IPS-NIHi11 (cell line): ENCODE results near the gene BOLA3.
"Not testable (repeated sequence)": the region's sequence is repeated elsewhere in the genome, so short reads cannot be mapped to it uniquely, and the experiment has no call there.

Experiments used
- DNase-seq: peaks from one replicate; pipeline ENCODE4 v3.0.0; 2012; ENCODE audit warnings: mixed read lengths, low spot score

Gene BOLA3

GRCh38 chr2:74148457-74149246, 940 bp upstream of the BOLA3 start:
- DNase-seq = no peak

DNA sequence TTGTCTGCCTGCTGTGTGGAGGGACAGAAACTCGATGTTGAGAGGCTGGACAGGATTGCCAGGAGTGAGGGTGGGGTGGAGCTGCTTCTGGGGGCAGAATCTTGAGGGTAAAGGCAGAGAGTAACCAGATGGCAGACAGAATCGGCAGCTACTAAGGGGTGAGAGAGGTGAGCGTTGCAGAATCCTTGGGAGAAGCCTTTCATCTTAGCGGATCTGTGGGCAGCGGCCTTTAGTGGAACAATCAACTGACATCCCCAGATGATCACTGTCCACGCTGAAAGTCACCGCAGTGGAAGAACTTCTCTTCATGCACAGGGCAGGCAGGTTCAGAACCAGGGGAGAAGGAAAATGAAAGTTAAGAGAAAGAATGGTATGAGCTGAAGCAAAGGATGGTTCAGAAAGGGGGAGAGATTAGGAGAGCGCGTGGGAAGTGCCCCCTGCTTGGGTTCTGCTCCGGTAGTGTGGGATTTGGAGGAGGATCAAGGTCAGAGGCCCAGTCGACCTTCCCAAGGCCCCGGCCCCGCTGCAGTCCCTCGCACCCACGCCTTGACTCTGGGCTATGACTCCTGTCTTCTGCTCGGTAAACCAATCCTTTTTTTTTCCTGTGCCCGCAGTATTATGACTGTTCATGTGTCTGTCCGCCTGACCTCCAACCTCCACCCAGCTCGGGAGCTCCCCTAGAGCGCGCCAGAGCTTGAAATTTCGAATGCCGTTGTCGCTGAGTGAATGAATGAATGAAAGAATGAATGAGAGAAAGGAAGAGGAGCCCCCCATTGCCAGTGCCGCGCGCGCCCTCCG, 584 bp downstream of the BOLA3 start:
- DNase-seq = no peak

DNA sequence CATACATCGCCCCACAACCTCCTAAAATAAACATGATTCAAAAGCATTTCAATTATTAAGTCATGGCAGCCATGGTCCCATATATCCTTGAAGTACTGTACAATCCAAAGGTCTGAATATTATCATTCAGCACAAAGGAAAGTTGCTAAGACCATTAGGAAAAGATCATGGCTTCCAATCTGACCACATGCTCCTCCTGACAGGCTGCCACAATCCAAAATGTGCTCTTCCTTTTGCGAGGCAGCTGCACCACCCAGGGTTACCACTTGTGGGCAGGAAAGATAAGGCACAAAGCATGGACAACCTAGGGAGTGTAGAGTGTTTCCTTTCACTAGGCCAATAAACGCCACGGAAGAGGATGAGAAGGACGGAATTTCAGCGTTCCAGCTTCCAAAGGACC, 5.4 kb downstream of the BOLA3 start:
- DNase-seq = no peak

- peak; percentile 78 for DNase-seq
Observed at GRCh38 chr2:74138600-74139323, 8.9 kb downstream of the BOLA3 start.

GRCh38 chr2:74137651-74138599, 9.8 kb downstream of the BOLA3 start:
- DNase-seq = no peak

- DNase-seq = no peak
Observed at GRCh38 chr2:74131901-74132300, 15.8 kb downstream of the BOLA3 start.

DNA sequence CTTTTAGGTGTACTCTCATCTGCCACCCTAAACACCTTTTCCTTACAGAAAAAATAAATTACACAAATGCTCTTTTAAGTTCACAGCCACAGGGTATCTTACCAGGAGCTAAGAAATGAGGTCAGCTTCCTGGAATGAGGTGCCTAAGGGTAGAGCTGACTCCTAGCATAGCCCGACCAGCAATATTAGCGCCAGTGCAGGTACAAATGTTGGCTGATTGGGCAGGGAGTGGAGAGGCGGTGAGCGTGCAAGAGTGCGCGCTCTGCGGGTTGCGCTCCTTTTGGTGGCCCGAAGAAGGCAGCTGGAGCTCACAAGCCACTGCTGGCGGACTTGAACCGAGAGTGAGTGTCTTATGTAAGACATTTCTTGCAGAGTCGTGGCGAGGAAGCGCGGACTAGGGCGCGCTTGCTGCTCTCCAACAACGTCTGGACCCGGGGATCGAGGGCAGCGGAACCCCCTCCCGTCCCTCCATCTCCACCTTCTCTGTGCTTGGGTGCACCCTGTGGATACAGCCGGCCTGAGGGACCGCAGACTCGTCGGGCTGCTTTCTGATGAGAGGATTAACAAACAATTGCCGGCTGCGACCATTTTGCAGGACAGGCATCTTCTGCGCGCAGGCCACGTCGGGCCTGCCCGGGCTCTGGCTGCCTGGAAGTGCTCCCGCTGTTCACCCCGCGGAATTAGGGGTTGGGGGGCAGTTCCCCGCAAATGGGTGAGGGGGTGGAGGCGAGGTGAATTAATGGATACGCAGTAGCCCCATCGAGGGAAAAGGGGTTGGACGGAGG, 17.3 kb downstream of the BOLA3 start:
- DNase-seq = no peak

- no peak for DNase-seq
Observed at GRCh38 chr2:74128206-74128605, 19.5 kb downstream of the BOLA3 start.

DNA sequence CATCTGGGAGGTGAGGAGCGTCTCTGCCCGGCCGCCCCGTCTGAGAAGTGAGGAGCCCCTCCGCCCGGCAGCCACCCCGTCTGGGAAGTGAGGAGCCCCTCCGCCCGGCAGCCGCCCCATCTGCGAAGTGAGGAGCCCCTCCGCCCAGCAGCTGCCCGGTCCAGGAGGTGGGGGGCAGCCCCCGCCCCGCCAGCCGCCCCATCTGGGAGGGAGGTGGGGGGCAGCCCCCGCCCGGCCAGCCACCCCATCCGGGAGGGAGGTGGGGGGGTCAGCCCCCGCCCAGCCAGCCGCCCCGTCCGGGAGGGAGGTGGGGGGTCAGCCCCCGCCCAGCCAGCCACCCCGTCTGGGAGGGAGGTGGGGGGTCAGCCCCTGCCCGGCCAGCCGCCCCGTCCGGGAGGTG, 23.8 kb downstream of the BOLA3 start:
- DNase-seq = not testable (repeated sequence)

- not testable (repeated sequence) for DNase-seq
Observed at GRCh38 chr2:74121846-74122245, 25.9 kb downstream of the BOLA3 start.

GRCh38 chr2:74119912-74120825, 27.5 kb downstream of the BOLA3 start:
- DNase-seq = peak; percentile 83

GRCh38 chr2:74119339-74119738, 28.4 kb downstream of the BOLA3 start:
- DNase-seq = no peak

GRCh38 chr2:74111380-74111779, 36.3 kb downstream of the BOLA3 start:
- DNase-seq = no peak

GRCh38 chr2:74110537-74110936, 37.2 kb downstream of the BOLA3 start:
- no peak for DNase-seq

DNA sequence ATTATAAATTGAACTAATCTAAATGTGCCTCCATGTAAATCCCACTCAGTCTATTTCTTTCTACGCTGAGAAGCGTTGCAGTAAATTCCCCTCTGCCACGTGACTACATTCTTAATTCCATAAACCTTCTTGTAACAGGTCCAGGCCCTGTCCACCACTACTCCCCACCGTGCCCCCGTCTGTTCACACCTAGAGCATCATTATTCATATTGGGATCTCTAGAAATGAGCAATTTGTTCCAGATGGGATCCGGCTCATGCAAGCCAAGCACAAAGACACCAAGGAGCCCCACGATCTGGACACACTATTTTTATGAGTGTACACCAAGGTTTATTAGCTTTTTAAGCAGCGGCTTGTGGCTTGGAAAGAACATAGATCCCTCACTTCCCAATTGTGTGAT, 38.2 kb downstream of the BOLA3 start:
- no peak for DNase-seq

GRCh38 chr2:74107071-74107470, 40.6 kb downstream of the BOLA3 start:
- peak; percentile 52 for DNase-seq

GRCh38 chr2:74105413-74105812, 42.3 kb downstream of the BOLA3 start:
- DNase-seq = no peak

GRCh38 chr2:74104839-74105238, 42.9 kb downstream of the BOLA3 start:
- DNase-seq = no peak

GRCh38 chr2:74103763-74104162, 43.9 kb downstream of the BOLA3 start:
- no peak for DNase-seq

- no peak for DNase-seq
Observed at GRCh38 chr2:74102516-74102915, 45.2 kb downstream of the BOLA3 start.
